GM23338 (cell line): Measurements from ENCODE around the gene SND1. TPM values are rescaled to one million over a fixed set of nuclear protein-coding genes. Genes with fewer than 3 reads are reported as not detected.

Source experiments
- ATAC-seq: fragments of 200-7000 bp; cut with Tn5 transposase; 3 replicates; pipeline ENCODE4 v1.9.1; 2020
- DNase-seq: peaks from one replicate; pipeline ENCODE4 v3.0.0-alpha.2; 2015; ENCODE audit warnings: low spot score
- H2AFZ ChIP-seq: fragments of 200-600 bp; sonication (generic); 2 replicates; pipeline ENCODE4 v1.8.0; 2016; ENCODE audit warnings: antibody characterized with exemption, mild to moderate bottlenecking, moderate library complexity
- H3F3A ChIP-seq: fragments of 200-600 bp; sonication (generic); replicated peaks from 2 replicates; pipeline ENCODE4 v1.8.0; 2017; ENCODE audit warnings: antibody characterized with exemption, mixed run types, low read depth
- H3K27ac ChIP-seq: fragments of 200-600 bp; sonication (generic); 2 replicates; pipeline ENCODE4 v1.6.1; 2016; ENCODE audit warnings: low read depth
- H3K27me3 ChIP-seq: fragments of 200-600 bp; sonication (generic); 2 replicates; pipeline ENCODE4 v1.8.0; 2016; ENCODE audit warnings: mild to moderate bottlenecking, mixed run types, moderate library complexity; ENCODE audit not compliant: insufficient read depth
- H3K36me3 ChIP-seq: fragments of 200-600 bp; sonication (generic); 2 replicates; pipeline ENCODE4 v1.8.0; 2016; ENCODE audit warnings: mild to moderate bottlenecking; ENCODE audit not compliant: insufficient read depth
- H3K4me1 ChIP-seq: fragments of 200-600 bp; sonication (generic); 2 replicates; pipeline ENCODE4 v1.8.0; 2016; ENCODE audit warnings: mild to moderate bottlenecking, moderate library complexity; ENCODE audit not compliant: insufficient read depth
- H3K4me2 ChIP-seq: fragments of 200-600 bp; sonication (generic); 2 replicates; pipeline ENCODE4 v1.7.1; 2017; ENCODE audit warnings: mixed run types
- H3K4me3 ChIP-seq: fragments of 200-600 bp; sonication (generic); 2 replicates; pipeline ENCODE4 v1.6.1; 2016; ENCODE audit warnings: mixed run types
- H3K79me2 ChIP-seq: fragments of 200-600 bp; sonication (generic); replicated peaks from 2 replicates; pipeline ENCODE4 v1.8.0; 2017; ENCODE audit warnings: mild to moderate bottlenecking; ENCODE audit not compliant: insufficient read depth
- H3K9me2 ChIP-seq: fragments of 200-600 bp; sonication (generic); 2 replicates; pipeline ENCODE4 v1.8.0; 2017; ENCODE audit not compliant: insufficient read depth
- H4K20me1 ChIP-seq: fragments of 200-600 bp; sonication (generic); replicated peaks from 2 replicates; pipeline ENCODE4 v1.8.0; 2017; ENCODE audit warnings: mild to moderate bottlenecking; ENCODE audit not compliant: insufficient read depth
- H3K27ac Mint-ChIP-seq: 2 replicates; pipeline ENCODE4 v1.8.0; 2020; ENCODE audit warnings: inconsistent platforms, mild to moderate bottlenecking, moderate library complexity, mixed read lengths
- H3K27me3 Mint-ChIP-seq: 3 replicates; pipeline ENCODE4 v1.8.0; 2022; ENCODE audit warnings: low read depth, mild to moderate bottlenecking, moderate library complexity, mixed read lengths, inconsistent platforms; ENCODE audit not compliant: insufficient read depth, poor library complexity
- H3K36me3 Mint-ChIP-seq: 3 replicates; pipeline ENCODE4 v1.8.0; 2021; ENCODE audit warnings: low read depth, mild to moderate bottlenecking, inconsistent platforms, moderate library complexity, mixed read lengths
- H3K4me1 Mint-ChIP-seq: 3 replicates; pipeline ENCODE4 v1.8.0; 2020; ENCODE audit warnings: mild to moderate bottlenecking, inconsistent platforms, mixed read lengths
- H3K4me3 Mint-ChIP-seq: 3 replicates; pipeline ENCODE4 v1.8.0; 2021; ENCODE audit warnings: moderate library complexity, mild to moderate bottlenecking, inconsistent platforms, mixed read lengths
- H3K9me3 Mint-ChIP-seq: 3 replicates; pipeline ENCODE4 v1.8.0; 2020; ENCODE audit warnings: moderate library complexity, mild to moderate bottlenecking, inconsistent platforms, mixed read lengths
- CREB1 ChIP-seq: fragments of 250-450 bp; sonication (Bioruptor Pico); IDR thresholded peaks from 2 replicates; pipeline ENCODE4 v1.5.0; 2020; ENCODE audit warnings: low read depth, mild to moderate bottlenecking, moderate library complexity
- EZH2 ChIP-seq: fragments of 200-600 bp; sonication (generic); IDR thresholded peaks from one replicate; pipeline ENCODE4 v1.8.0; 2017; ENCODE audit warnings: antibody characterized with exemption, mild to moderate bottlenecking, low read depth; ENCODE audit not compliant: unreplicated experiment
- POLR2AphosphoS5 ChIP-seq: IDR thresholded peaks from 2 replicates; pipeline ENCODE4 v1.6.1; 2016; ENCODE audit warnings: antibody characterized with exemption, low read depth
- ZNF114 ChIP-seq: fragments of 250-450 bp; sonication (Bioruptor Pico); IDR thresholded peaks from 2 replicates; pipeline ENCODE4 v1.5.0; 2020; ENCODE audit warnings: mild to moderate bottlenecking, moderate library complexity
- ZNF331 ChIP-seq: fragments of 250-450 bp; sonication (Bioruptor Pico); IDR thresholded peaks from 2 replicates; pipeline ENCODE4 v1.5.0; 2020; ENCODE audit warnings: low read depth, mild to moderate bottlenecking, moderate library complexity
- polyA plus RNA-seq: library from polyadenylated mRNA; unstranded; fragments of >200 nt; fragmentation: Nextera tagmentation; extraction: Ambion mirVana; gene quantifications from 2 replicates; pipeline ENCODE4 v1.2.1, GENCODE V29; 2016
- total RNA-seq: library from RNA; depleted of rRNA; stranded (reverse); fragments of >200 nt; shearing (Covaris generic); gene quantifications from 2 replicates; pipeline ENCODE4 v1.2.3, GENCODE V29; 2014
- TF ChIP-seq, protein P1 (sequence below), 2 experiments: fragments of 200-600 bp in 1 of 2; sonication (generic) in 1 of 2; conservative IDR thresholded peaks; 2 replicates each; pipeline versions ENCODE4 v1.5.1 to v1.6.1; 2016 to 2017; ENCODE audit warnings: antibody characterized with exemption in 2 of 2, low read depth in 2 of 2, mild to moderate bottlenecking in 2 of 2, moderate library complexity in 1 of 2
- TF ChIP-seq, protein P2 (sequence below): IDR thresholded peaks from one replicate; pipeline ENCODE4 v1.6.1; 2018; ENCODE audit warnings: antibody characterized with exemption; ENCODE audit not compliant: unreplicated experiment

Gene SND1
- total and polyA plus RNA-seq, 2 experiments from 2014 or later = 107 to 254 TPM

DNA sequence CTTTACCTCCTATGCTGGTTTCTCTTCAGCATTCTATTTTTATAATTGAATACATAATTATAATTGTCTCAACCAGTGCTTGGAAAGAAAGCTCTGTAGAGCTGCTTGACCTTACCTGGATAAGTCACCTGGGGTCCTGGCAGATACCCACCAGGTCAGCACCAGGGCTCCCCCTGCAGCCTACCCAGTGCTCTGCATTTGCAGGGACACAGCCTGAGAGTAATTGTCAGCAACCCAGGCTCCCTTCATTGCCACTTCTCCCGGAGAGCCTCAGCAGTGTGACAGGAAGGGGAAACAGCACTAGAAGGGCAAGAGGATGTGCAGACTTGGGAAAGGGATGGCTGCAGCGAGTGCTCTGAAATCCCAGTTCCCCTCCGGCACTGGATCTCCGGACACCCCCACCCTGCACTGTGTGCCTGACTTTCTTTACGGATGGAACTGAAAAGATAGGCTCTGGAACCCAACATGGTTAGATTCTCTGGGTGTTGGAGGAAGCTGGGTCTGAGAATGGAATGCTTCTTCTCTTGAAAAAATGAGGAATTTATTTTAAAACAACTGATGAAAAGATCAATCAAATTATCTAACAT lies 22.6 kb upstream of the SND1 start:
- Mint-ChIP-seq H3K27ac (no peak overlapping the region), H3K27me3 (peaks cover 3% of the 10 kb centered on the region), H3K4me1 (peaks cover 11% of the 10 kb centered on the region), H3K36me3 (no peaks in the 10 kb centered on the region), H3K4me3 (0 out of 3 replicates have a peak overlapping the region, but pooled peaks have one; percentile 7), H3K9me3 (no peaks in the 10 kb centered on the region)
- H3K27ac ChIP-seq = no peak overlapping the region
- peaks cover 3% of the 10 kb centered on the region; the same call in 1 of the 2 replicates for H3K9me2 ChIP-seq
- 0 out of 2 replicates have a peak, but pooled peaks cover 4% of the 10 kb centered on the region for H3F3A ChIP-seq
- TF ChIP-seq, protein P1, sequence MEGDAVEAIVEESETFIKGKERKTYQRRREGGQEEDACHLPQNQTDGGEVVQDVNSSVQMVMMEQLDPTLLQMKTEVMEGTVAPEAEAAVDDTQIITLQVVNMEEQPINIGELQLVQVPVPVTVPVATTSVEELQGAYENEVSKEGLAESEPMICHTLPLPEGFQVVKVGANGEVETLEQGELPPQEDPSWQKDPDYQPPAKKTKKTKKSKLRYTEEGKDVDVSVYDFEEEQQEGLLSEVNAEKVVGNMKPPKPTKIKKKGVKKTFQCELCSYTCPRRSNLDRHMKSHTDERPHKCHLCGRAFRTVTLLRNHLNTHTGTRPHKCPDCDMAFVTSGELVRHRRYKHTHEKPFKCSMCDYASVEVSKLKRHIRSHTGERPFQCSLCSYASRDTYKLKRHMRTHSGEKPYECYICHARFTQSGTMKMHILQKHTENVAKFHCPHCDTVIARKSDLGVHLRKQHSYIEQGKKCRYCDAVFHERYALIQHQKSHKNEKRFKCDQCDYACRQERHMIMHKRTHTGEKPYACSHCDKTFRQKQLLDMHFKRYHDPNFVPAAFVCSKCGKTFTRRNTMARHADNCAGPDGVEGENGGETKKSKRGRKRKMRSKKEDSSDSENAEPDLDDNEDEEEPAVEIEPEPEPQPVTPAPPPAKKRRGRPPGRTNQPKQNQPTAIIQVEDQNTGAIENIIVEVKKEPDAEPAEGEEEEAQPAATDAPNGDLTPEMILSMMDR (conservative IDR thresholded peaks at IDR 0.05; ENCODE audit: low read depth in 2 of 2) = peak; percentile 83 to 94
- no peak for TF ChIP-seq EZH2
- peak overlapping the region; percentile 34; the same call in 1 of the 2 replicates for H3K4me2 ChIP-seq
- ATAC-seq (peak; percentile 99), DNase-seq (peak; percentile 93)
- no peaks in the 10 kb centered on the region for H3K27me3 ChIP-seq
- peak overlapping the region; percentile 48; the same call in 1 of the 2 replicates for H2AFZ ChIP-seq
- H3K4me1 ChIP-seq = peaks cover 7% of the 10 kb centered on the region; the same call in 1 of the 2 replicates
- H3K36me3 ChIP-seq = no peaks in the 10 kb centered on the region
- H4K20me1 ChIP-seq = no peaks in the 10 kb centered on the region
- peak overlapping the region; percentile 23; the same call in 1 of the 2 replicates for H3K4me3 ChIP-seq
- no peaks in the 10 kb centered on the region for H3K79me2 ChIP-seq

DNA sequence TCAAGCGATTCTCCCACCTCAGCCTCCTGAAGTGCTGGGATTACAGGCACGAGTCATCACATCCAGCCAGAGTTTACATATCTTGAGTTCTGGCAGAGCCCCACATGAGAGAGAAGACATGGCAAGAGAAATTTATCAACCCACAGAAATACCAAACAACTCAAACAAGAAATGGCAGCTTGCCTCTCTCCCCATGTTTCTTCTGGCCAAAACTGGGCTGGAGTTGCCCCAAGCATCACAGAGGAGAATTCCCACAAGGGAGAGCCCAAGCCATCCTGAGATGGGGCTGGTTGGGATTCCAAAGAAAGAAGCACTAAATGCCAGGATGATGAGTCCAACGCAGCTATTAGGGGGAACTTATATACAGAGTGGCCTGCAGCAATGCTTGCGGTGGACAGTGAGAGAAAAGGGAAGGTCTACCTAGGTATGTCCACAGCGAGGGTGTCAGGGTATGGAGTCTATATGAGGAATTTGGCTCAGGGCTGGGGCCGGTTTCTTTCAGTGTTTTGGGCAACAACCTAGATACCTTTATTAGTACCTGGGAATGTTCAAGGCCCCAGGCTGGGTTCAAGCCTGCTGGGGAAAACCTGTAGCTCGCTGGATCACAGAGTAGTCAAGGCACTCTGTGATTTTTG lies 19.6 kb upstream of the SND1 start:
- Mint-ChIP-seq H3K36me3 (no peaks in the 10 kb centered on the region), H3K4me3 (no peak overlapping the region), H3K4me1 (peaks cover 11% of the 10 kb centered on the region), H3K9me3 (no peaks in the 10 kb centered on the region), H3K27ac (no peak overlapping the region), H3K27me3 (peaks cover 3% of the 10 kb centered on the region)
- H3K36me3 ChIP-seq = no peaks in the 10 kb centered on the region
- no peak overlapping the region for H3K27ac ChIP-seq
- 0 out of 2 replicates have a peak, but pooled peaks cover 4% of the 10 kb centered on the region for H3F3A ChIP-seq
- peaks cover 7% of the 10 kb centered on the region; the same call in 1 of the 2 replicates for H3K4me1 ChIP-seq
- DNase-seq (no peak), ATAC-seq (no peak)
- no peaks in the 10 kb centered on the region for H3K79me2 ChIP-seq
- 0 out of 2 replicates have a peak overlapping the region, but pooled peaks have one; percentile 63 for H2AFZ ChIP-seq
- peaks cover 6% of the 10 kb centered on the region; the same call in 1 of the 2 replicates for H3K9me2 ChIP-seq
- no peaks in the 10 kb centered on the region for H4K20me1 ChIP-seq
- no peak overlapping the region for H3K4me3 ChIP-seq
- H3K27me3 ChIP-seq = no peaks in the 10 kb centered on the region
- no peak overlapping the region for H3K4me2 ChIP-seq
- TF ChIP-seq CREB1 = no peak
- no peak for TF ChIP-seq EZH2
- no peak for TF ChIP-seq ZNF114 (CRISPR knock-in tag)
- TF ChIP-seq, protein P2, sequence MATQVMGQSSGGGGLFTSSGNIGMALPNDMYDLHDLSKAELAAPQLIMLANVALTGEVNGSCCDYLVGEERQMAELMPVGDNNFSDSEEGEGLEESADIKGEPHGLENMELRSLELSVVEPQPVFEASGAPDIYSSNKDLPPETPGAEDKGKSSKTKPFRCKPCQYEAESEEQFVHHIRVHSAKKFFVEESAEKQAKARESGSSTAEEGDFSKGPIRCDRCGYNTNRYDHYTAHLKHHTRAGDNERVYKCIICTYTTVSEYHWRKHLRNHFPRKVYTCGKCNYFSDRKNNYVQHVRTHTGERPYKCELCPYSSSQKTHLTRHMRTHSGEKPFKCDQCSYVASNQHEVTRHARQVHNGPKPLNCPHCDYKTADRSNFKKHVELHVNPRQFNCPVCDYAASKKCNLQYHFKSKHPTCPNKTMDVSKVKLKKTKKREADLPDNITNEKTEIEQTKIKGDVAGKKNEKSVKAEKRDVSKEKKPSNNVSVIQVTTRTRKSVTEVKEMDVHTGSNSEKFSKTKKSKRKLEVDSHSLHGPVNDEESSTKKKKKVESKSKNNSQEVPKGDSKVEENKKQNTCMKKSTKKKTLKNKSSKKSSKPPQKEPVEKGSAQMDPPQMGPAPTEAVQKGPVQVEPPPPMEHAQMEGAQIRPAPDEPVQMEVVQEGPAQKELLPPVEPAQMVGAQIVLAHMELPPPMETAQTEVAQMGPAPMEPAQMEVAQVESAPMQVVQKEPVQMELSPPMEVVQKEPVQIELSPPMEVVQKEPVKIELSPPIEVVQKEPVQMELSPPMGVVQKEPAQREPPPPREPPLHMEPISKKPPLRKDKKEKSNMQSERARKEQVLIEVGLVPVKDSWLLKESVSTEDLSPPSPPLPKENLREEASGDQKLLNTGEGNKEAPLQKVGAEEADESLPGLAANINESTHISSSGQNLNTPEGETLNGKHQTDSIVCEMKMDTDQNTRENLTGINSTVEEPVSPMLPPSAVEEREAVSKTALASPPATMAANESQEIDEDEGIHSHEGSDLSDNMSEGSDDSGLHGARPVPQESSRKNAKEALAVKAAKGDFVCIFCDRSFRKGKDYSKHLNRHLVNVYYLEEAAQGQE = no peak
- TF ChIP-seq POLR2AphosphoS5 = no peak
- TF ChIP-seq, protein P1 (conservative IDR thresholded peaks at IDR 0.05; ENCODE audit: low read depth in 2 of 2) = no peak
- no peak for TF ChIP-seq ZNF331 (CRISPR knock-in tag)
